ENCODE measurements around the gene MAGED4. TPM values are rescaled to one million over a fixed set of nuclear protein-coding genes. Genes with fewer than 3 reads are reported as not detected.
"Not testable (repeated sequence)": the region's sequence is repeated elsewhere in the genome, so short reads cannot be mapped to it uniquely, and the experiment has no call there.

Gene MAGED4
- polyA plus RNA-seq, 1 donor (not counting 4 experiments of a cell fraction or from before 2014, with no cell fraction given) = not detected

GRCh38 chrX:52166840-52167239 lies 17.8 kb upstream of the MAGED4 start:
- dilution Hi-C loops (cut with MboI; ENCODE audit: extremely low pct_ligation_motif_present, low sequenced_read_pairs) = no loop called here
- Histone ChIP-seq H3K4me3 (ENCODE audit: control insufficient read depth in 2 of 3, extremely low read depth in 1 of 3, insufficient read depth in 2 of 3, low read depth in 1 of 3, low read length in 3 of 3) (no peak overlapping the region), H2AFZ (ENCODE audit: control insufficient read depth, low read length) (no peak overlapping the region), H3K9me1 (ENCODE audit: control insufficient read depth, extremely low read depth, insufficient read depth, low read length) (no peaks in the 10 kb centered on the region), H4K20me1 (ENCODE audit: control insufficient read depth, extremely low read depth, insufficient read depth, low read length) (no peaks in the 10 kb centered on the region), H3K9me3 (ENCODE audit: control insufficient read depth, low read depth, low read length) (no peaks in the 10 kb centered on the region), H3K4me2 (ENCODE audit: control insufficient read depth, extremely low read depth, insufficient read depth, low read depth, low read length) (no peak overlapping the region), H3K79me2 (ENCODE audit: control insufficient read depth, insufficient read depth, low read length) (no peaks in the 10 kb centered on the region), H3K4me1 (ENCODE audit: control insufficient read depth, extremely low read depth, insufficient read depth, low read length) (no peaks in the 10 kb centered on the region), H3K36me3 (ENCODE audit: control insufficient read depth in 2 of 2, extremely low read depth in 1 of 2, insufficient read depth in 2 of 2, low read length in 2 of 2) (no peaks in the 10 kb centered on the region), H3K9ac (ENCODE audit: control insufficient read depth, extremely low read depth, insufficient read depth, low read length) (no peak overlapping the region), H3K27me3 (ENCODE audit: control insufficient read depth, extremely low read depth, insufficient read depth, low read length) (no peaks in the 10 kb centered on the region), H3K27ac (ENCODE audit: control insufficient read depth, insufficient read depth, low read length) (no peak overlapping the region)
- DNase-seq (ENCODE audit: low read depth, low spot score) (no peak), FAIRE-seq (no peak)
- TF ChIP-seq EZH2 (IDR thresholded peaks at IDR 0.05; ENCODE audit: low read length) = no peak
- TF ChIP-seq, protein P1, sequence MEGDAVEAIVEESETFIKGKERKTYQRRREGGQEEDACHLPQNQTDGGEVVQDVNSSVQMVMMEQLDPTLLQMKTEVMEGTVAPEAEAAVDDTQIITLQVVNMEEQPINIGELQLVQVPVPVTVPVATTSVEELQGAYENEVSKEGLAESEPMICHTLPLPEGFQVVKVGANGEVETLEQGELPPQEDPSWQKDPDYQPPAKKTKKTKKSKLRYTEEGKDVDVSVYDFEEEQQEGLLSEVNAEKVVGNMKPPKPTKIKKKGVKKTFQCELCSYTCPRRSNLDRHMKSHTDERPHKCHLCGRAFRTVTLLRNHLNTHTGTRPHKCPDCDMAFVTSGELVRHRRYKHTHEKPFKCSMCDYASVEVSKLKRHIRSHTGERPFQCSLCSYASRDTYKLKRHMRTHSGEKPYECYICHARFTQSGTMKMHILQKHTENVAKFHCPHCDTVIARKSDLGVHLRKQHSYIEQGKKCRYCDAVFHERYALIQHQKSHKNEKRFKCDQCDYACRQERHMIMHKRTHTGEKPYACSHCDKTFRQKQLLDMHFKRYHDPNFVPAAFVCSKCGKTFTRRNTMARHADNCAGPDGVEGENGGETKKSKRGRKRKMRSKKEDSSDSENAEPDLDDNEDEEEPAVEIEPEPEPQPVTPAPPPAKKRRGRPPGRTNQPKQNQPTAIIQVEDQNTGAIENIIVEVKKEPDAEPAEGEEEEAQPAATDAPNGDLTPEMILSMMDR (optimal IDR thresholded peaks at IDR 0.05 in 1 of 3, IDR thresholded peaks at IDR 0.05 in 1 of 3, conservative IDR thresholded peaks at IDR 0.05 in 1 of 3; ENCODE audit: extremely low read depth in 1 of 3, insufficient read depth in 2 of 3, low read length in 3 of 3) = no peak

GRCh38 chrX:52171055-52171454 lies 13.6 kb upstream of the MAGED4 start:
- H3K27ac ChIP-seq (ENCODE audit: control insufficient read depth, insufficient read depth, low read length); H3K36me3 ChIP-seq (ENCODE audit: control insufficient read depth in 2 of 2, extremely low read depth in 1 of 2, insufficient read depth in 2 of 2, low read length in 2 of 2); FAIRE-seq; H2AFZ ChIP-seq (ENCODE audit: control insufficient read depth, low read length); H3K27me3 ChIP-seq (ENCODE audit: control insufficient read depth, extremely low read depth, insufficient read depth, low read length); H3K9ac ChIP-seq (ENCODE audit: control insufficient read depth, extremely low read depth, insufficient read depth, low read length); H3K9me1 ChIP-seq (ENCODE audit: control insufficient read depth, extremely low read depth, insufficient read depth, low read length); H3K4me2 ChIP-seq (ENCODE audit: control insufficient read depth, extremely low read depth, insufficient read depth, low read depth, low read length); H3K9me3 ChIP-seq (ENCODE audit: control insufficient read depth, low read depth, low read length); H4K20me1 ChIP-seq (ENCODE audit: control insufficient read depth, extremely low read depth, insufficient read depth, low read length); H3K4me1 ChIP-seq (ENCODE audit: control insufficient read depth, extremely low read depth, insufficient read depth, low read length); H3K4me3 ChIP-seq (ENCODE audit: control insufficient read depth in 2 of 3, extremely low read depth in 1 of 3, insufficient read depth in 2 of 3, low read depth in 1 of 3, low read length in 3 of 3); dilution Hi-C loops (cut with MboI; ENCODE audit: extremely low pct_ligation_motif_present, low sequenced_read_pairs); H3K79me2 ChIP-seq (ENCODE audit: control insufficient read depth, insufficient read depth, low read length); DNase-seq (ENCODE audit: low read depth, low spot score): not testable (repeated sequence)

DNA sequence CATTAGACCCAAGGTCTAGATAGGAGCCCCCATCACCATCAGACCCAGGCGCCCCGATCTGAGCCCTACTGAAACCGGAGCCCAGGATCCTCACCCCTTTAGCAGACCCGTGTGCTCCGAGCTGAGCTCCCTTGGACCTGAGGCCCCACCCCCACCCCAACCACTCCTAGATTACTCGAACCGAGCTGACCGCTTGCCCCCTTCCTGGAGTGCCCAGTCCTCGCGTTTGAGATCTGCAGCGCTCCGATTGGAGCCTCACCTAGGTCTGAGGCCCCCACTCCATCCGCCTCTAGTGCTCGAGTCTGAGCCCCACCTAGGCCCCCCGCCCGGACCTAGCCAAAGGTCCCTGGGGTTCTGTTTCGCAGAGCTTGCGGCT lies 378 bp downstream of the MAGED4 start:
- H3K4me1 ChIP-seq (ENCODE audit: control insufficient read depth, extremely low read depth, insufficient read depth, low read length); DNase-seq (ENCODE audit: low read depth, low spot score); H3K79me2 ChIP-seq (ENCODE audit: control insufficient read depth, insufficient read depth, low read length); H3K9ac ChIP-seq (ENCODE audit: control insufficient read depth, extremely low read depth, insufficient read depth, low read length); FAIRE-seq; H3K9me1 ChIP-seq (ENCODE audit: control insufficient read depth, extremely low read depth, insufficient read depth, low read length); H3K27me3 ChIP-seq (ENCODE audit: control insufficient read depth, extremely low read depth, insufficient read depth, low read length); dilution Hi-C loops (cut with MboI; ENCODE audit: extremely low pct_ligation_motif_present, low sequenced_read_pairs); H3K27ac ChIP-seq (ENCODE audit: control insufficient read depth, insufficient read depth, low read length); H3K36me3 ChIP-seq (ENCODE audit: control insufficient read depth in 2 of 2, extremely low read depth in 1 of 2, insufficient read depth in 2 of 2, low read length in 2 of 2); H2AFZ ChIP-seq (ENCODE audit: control insufficient read depth, low read length); H3K4me2 ChIP-seq (ENCODE audit: control insufficient read depth, extremely low read depth, insufficient read depth, low read depth, low read length); H3K9me3 ChIP-seq (ENCODE audit: control insufficient read depth, low read depth, low read length); H3K4me3 ChIP-seq (ENCODE audit: control insufficient read depth in 2 of 3, extremely low read depth in 1 of 3, insufficient read depth in 2 of 3, low read depth in 1 of 3, low read length in 3 of 3); H4K20me1 ChIP-seq (ENCODE audit: control insufficient read depth, extremely low read depth, insufficient read depth, low read length): not testable (repeated sequence)

DNA sequence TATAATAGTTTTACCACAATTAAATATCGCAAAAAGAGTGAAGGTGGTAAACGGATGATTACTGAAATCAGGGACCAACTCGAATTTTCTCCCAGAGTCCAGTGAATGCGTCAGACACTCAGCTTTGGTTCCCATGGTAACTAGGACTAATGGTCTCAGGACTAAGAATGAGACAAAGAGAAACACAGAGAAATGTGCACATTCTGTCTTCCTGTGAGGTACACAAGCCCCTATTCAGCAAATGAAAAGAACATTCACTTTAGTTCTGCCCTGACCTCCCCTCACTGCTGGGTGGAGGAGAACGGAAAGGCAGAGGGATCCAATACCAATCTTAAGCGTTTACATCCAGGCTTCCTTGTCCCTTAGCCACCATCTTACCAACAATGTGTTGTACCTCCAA lies 26.7 kb downstream of the MAGED4 start:
- H2AFZ ChIP-seq (ENCODE audit: control insufficient read depth, low read length); H3K27ac ChIP-seq (ENCODE audit: control insufficient read depth, insufficient read depth, low read length); H3K4me1 ChIP-seq (ENCODE audit: control insufficient read depth, extremely low read depth, insufficient read depth, low read length); H3K4me2 ChIP-seq (ENCODE audit: control insufficient read depth, extremely low read depth, insufficient read depth, low read depth, low read length); H3K79me2 ChIP-seq (ENCODE audit: control insufficient read depth, insufficient read depth, low read length); H3K27me3 ChIP-seq (ENCODE audit: control insufficient read depth, extremely low read depth, insufficient read depth, low read length); H3K9me3 ChIP-seq (ENCODE audit: control insufficient read depth, low read depth, low read length); H3K4me3 ChIP-seq (ENCODE audit: control insufficient read depth in 2 of 3, extremely low read depth in 1 of 3, insufficient read depth in 2 of 3, low read depth in 1 of 3, low read length in 3 of 3); dilution Hi-C loops (cut with MboI; ENCODE audit: extremely low pct_ligation_motif_present, low sequenced_read_pairs); H3K36me3 ChIP-seq (ENCODE audit: control insufficient read depth in 2 of 2, extremely low read depth in 1 of 2, insufficient read depth in 2 of 2, low read length in 2 of 2); H3K9me1 ChIP-seq (ENCODE audit: control insufficient read depth, extremely low read depth, insufficient read depth, low read length); H4K20me1 ChIP-seq (ENCODE audit: control insufficient read depth, extremely low read depth, insufficient read depth, low read length); H3K9ac ChIP-seq (ENCODE audit: control insufficient read depth, extremely low read depth, insufficient read depth, low read length); FAIRE-seq; DNase-seq (ENCODE audit: low read depth, low spot score): not testable (repeated sequence)
